Lower leg skin (tissue), 3 donors: Measurements from ENCODE around the gene UNKL.

Source experiments
- CTCF ChIP-seq, 3 donors: fragments of 450-650 bp; IDR thresholded peaks; one replicate each; pipeline ENCODE4 v1.5.1; 2016; ENCODE audit warnings: antibody characterized with exemption in 3 of 3, mild to moderate bottlenecking in 3 of 3, moderate library complexity in 2 of 3
- POLR2A ChIP-seq, 2 donors: fragments of 450-650 bp; IDR thresholded peaks; one replicate each; pipeline ENCODE4 v1.6.1; 2016 to 2017; ENCODE audit warnings: antibody characterized with exemption in 2 of 2, mild to moderate bottlenecking in 1 of 2, moderate library complexity in 1 of 2

- TF ChIP-seq CTCF (IDR thresholded peaks at IDR 0.05) (no peak), POLR2A (IDR thresholded peaks at IDR 0.05) (no peak)
These were observed 77.0 kb downstream of the UNKL start for GRCh38 chr16:1337486-1337885.
